ENCODE measurements around the gene CCR6. TPM values are rescaled to one million over a fixed set of nuclear protein-coding genes. Genes with fewer than 3 reads are reported as not detected.
A peak's percentile ranks its signal among the peaks of the same experiment; 100 is the strongest.

The CCR6 gene
- total and polyA plus RNA-seq, 2 of the 13 experiments (the other 11 are each of a cell fraction or from before 2014, with no cell fraction given) = 4.5 to 8.7 TPM

- TF ChIP-seq ZMYM4 (CRISPR knock-in tag; IDR thresholded peaks at IDR 0.05) (no peak; the same call in 1 of the 2 replicates), AKNA (CRISPR knock-in tag; IDR thresholded peaks at IDR 0.05; ENCODE audit: borderline replicate concordance) (no peak), ZNF709 (CRISPR knock-in tag; IDR thresholded peaks at IDR 0.05) (no peak), ZNF687 (CRISPR knock-in tag; IDR thresholded peaks at IDR 0.05) (peak; percentile 73), TBX3 (IDR thresholded peaks at IDR 0.05; ENCODE audit: borderline replicate concordance) (no peak), ZNF879 (CRISPR knock-in tag; IDR thresholded peaks at IDR 0.05) (no peak), CBFB (CRISPR knock-in tag; IDR thresholded peaks at IDR 0.05) (0 out of 2 replicates have a peak, but pooled peaks have one; percentile 27), ZNF615 (CRISPR knock-in tag; IDR thresholded peaks at IDR 0.05; ENCODE audit: borderline replicate concordance) (no peak), PTBP1 (IDR thresholded peaks at IDR 0.05; ENCODE audit: low read depth, low read length, poor library complexity, severe bottlenecking) (no peak), ZNF138 (CRISPR knock-in tag; IDR thresholded peaks at IDR 0.05; ENCODE audit: low read depth) (no peak), AGO1 (IDR thresholded peaks at IDR 0.05; ENCODE audit: low read depth, low read length, poor library complexity, severe bottlenecking) (peak; percentile 59), WIZ (CRISPR knock-in tag; IDR thresholded peaks at IDR 0.05) (no peak), GZF1 (CRISPR knock-in tag; IDR thresholded peaks at IDR 0.05) (no peak), ZNF432 (CRISPR knock-in tag; IDR thresholded peaks at IDR 0.05; ENCODE audit: borderline replicate concordance) (no peak), PRMT3 (CRISPR knock-in tag; IDR thresholded peaks at IDR 0.05; ENCODE audit: borderline replicate concordance, low read depth) (no peak), ZFP91 (CRISPR knock-in tag; IDR thresholded peaks at IDR 0.05; ENCODE audit: borderline replicate concordance) (no peak; the same call in 1 of the 2 replicates), XRCC5 (optimal IDR thresholded peaks at IDR 0.05; ENCODE audit: low read length) (peak; percentile 36), KMT2B (CRISPR knock-in tag; IDR thresholded peaks at IDR 0.05) (no peak), KLF13 (CRISPR knock-in tag; IDR thresholded peaks at IDR 0.05) (no peak)
Measured at GRCh38 chr6:167141667-167142432, 19.0 kb downstream of the CCR6 start (continued).

All from HepG2 (cell line).